Prostate gland (tissue), 2 donors: Measurements from ENCODE around the gene PRM3. TPM values are rescaled to one million over a fixed set of nuclear protein-coding genes. Genes with fewer than 3 reads are reported as not detected.

Source experiments
- DNase-seq: peaks from one replicate; pipeline ENCODE4 v3.0.0-alpha.2; 2019; ENCODE audit warnings: low spot score
- H3K27ac ChIP-seq, 2 donors: fragments of 200-600 bp; sonication (generic); 2 replicates each; pipeline ENCODE4 v1.5.1; 2017 to 2019
- H3K27me3 ChIP-seq: fragments of 200-600 bp; sonication (generic); replicated peaks from 2 replicates; pipeline ENCODE4 v1.5.1; 2019; ENCODE audit not compliant: insufficient read depth
- H3K36me3 ChIP-seq, 2 donors: fragments of 200-600 bp; sonication (generic); 1 replicate in 1 of 2; 2 replicates in 1 of 2; pipeline versions ENCODE4 v1.5.1 to v1.8.1; 2017 to 2019
- H3K4me1 ChIP-seq: fragments of 200-600 bp; sonication (generic); replicated peaks from 2 replicates; pipeline ENCODE4 v1.5.1; 2019
- H3K4me3 ChIP-seq, 2 donors: fragments of 200-600 bp; sonication (generic); 2 replicates each; pipeline ENCODE4 v1.5.1; 2017 to 2019
- H3K9me3 ChIP-seq: fragments of 200-600 bp; sonication (generic); 2 replicates; pipeline ENCODE4 v1.5.1; 2017
- POLR2A ChIP-seq: fragments of 450-650 bp; IDR thresholded peaks from one replicate; pipeline ENCODE4 v1.6.1; 2016; ENCODE audit warnings: antibody characterized with exemption, mild to moderate bottlenecking
- POLR2AphosphoS5 ChIP-seq: sonication (generic); formaldehyde crosslinking; IDR thresholded peaks from one replicate; pipeline ENCODE4 v1.6.1; 2017; ENCODE audit warnings: antibody characterized with exemption
- WGBS: methylation state at CpG from one replicate; pipeline ENCODE4 v1.1.5; 2018; 5-methylcytosine and 5-hydroxymethylcytosine counted together
- intact Hi-C: fragments of 100-400 bp; cut with DNase I; formaldehyde crosslinking; loops from one replicate; pipeline ENCODE4 v1.14.2; 2022
- total RNA-seq, 2 donors: library from RNA; depleted of rRNA; stranded (reverse); fragments of >200 nt; gene quantifications; one replicate each; pipeline ENCODE4 v1.1.0, GENCODE V29; 2016
- TF ChIP-seq, protein P1 (sequence below), 4 experiments: fragments of 200-600 bp in 2 of 4; fragments of 450-650 bp in 2 of 4; sonication (generic) in 2 of 4; IDR thresholded peaks; 1 replicate in 3 of 4; 2 replicates in 1 of 4; pipeline ENCODE4 v1.5.1; 2016 to 2019; ENCODE audit warnings: antibody characterized with exemption in 4 of 4, mild to moderate bottlenecking in 2 of 4, moderate library complexity in 2 of 4

PRM3 gene
- total RNA-seq, 2 donors from 2014 or later, result not detected

DNA sequence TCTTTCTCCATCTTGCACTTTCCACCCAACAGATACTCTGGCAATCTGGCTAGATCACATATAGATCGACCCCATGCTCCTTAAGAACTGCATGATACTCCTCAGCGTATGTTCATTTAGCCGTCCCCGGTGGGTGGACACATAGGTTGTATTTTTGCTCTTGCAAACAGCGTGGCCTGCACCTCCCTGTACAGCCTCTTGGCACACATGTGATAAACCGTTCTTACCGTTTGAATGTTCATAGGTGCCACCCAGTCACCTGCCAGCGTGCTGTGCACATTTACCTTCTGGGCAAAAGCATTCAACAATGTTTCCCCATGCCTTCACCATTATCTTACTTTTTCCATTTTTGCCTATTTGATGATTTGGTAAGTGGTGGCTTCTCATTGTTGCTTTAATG is 10.5 kb downstream of the PRM3 start:
- no peaks in the 10 kb centered on the region for H3K27me3 ChIP-seq
- no peaks in the 10 kb centered on the region for H3K9me3 ChIP-seq
- WGBS, result 75% methylated on average over 8 of the region's 8 CpGs
- H3K4me3 ChIP-seq, result no peak overlapping the region
- no peak for DNase-seq
- no peak for TF ChIP-seq POLR2A
- TF ChIP-seq, protein P1, sequence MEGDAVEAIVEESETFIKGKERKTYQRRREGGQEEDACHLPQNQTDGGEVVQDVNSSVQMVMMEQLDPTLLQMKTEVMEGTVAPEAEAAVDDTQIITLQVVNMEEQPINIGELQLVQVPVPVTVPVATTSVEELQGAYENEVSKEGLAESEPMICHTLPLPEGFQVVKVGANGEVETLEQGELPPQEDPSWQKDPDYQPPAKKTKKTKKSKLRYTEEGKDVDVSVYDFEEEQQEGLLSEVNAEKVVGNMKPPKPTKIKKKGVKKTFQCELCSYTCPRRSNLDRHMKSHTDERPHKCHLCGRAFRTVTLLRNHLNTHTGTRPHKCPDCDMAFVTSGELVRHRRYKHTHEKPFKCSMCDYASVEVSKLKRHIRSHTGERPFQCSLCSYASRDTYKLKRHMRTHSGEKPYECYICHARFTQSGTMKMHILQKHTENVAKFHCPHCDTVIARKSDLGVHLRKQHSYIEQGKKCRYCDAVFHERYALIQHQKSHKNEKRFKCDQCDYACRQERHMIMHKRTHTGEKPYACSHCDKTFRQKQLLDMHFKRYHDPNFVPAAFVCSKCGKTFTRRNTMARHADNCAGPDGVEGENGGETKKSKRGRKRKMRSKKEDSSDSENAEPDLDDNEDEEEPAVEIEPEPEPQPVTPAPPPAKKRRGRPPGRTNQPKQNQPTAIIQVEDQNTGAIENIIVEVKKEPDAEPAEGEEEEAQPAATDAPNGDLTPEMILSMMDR (IDR thresholded peaks at IDR 0.05), result no peak
- no peaks in the 10 kb centered on the region for H3K36me3 ChIP-seq
- no peaks in the 10 kb centered on the region for H3K4me1 ChIP-seq
- intact Hi-C loops, result no loop called here
- no peak overlapping the region for H3K27ac ChIP-seq

DNA sequence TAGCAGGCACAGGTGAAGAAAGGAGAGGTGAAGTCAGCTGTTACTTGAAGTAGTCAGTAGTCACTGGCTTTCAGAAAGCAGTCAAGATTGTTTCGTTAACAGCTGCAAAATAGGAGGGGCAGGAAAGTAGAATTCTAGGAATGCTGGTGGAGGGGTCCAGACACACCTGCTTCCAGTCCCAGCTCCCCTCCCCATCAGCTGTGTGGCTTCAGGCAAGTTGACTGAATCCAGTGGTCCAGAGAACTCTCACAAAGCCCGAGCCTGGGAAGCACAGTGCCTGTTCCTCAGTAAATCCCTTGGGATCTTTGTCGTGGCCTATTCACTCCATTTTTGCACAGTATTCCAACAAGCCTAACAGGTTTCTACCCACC is 12.8 kb downstream of the PRM3 start:
- H3K27ac ChIP-seq, result no peak overlapping the region
- intact Hi-C loops, result no loop called here

DNA sequence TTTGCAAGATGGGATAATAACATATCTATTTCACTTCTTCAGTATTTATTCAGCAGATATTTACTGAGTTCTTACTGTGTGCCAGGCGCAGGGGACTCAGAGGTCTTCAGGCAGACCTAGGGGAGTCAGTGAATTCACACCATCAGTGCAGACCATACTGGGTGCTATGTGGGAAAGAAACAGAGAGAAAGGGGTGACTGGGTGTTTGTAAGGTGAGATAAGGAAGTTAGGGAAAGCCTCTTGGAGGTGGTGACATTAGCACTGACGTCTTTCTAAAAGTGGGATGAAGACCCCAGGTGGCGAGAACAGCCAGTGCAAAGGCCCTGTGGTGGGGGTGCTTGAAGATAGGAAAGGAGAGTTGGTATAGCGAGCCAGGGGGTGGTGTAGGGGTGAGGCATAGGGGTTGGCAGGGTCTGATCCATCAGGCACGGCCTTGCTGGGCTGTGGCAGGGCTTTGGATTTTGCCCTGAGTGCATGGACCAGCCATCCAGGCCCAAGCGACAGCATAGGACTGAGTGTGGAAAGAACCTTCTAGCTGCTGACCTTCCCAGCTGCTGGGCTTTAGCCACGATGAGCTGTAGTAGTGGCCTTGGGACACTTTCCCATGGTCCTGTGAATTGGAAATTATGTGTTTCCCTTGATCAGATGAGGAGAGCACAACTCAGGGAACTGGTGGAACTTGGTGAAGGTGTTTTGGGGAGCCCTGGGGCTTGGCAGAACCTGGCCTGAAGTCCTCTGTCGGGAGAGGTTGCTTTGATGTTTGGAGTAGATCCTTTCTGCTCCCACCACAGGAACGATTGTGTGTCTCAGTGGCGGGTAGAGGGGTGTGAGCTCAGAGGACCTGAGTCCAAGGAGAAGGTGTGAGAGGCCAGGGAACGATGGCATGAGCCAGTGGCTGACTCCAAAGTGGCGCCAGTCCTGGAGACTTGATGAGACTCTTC is 13.5 kb downstream of the PRM3 start:
- TF ChIP-seq POLR2AphosphoS5 (no peak), POLR2A (no peak)
- TF ChIP-seq, protein P1 (IDR thresholded peaks at IDR 0.05), result no peak
- intact Hi-C loops, result loop anchor here (10.0 kb wide), 2 partner anchors 125 to 155 kb away; no protein-coding TSS in a partner anchor
- Histone ChIP-seq H3K27ac (no peak overlapping the region), H3K36me3 (no peaks in the 10 kb centered on the region), H3K4me1 (no peaks in the 10 kb centered on the region), H3K27me3 (no peaks in the 10 kb centered on the region), H3K4me3 (no peak overlapping the region), H3K9me3 (no peaks in the 10 kb centered on the region)
- WGBS, result 90% methylated on average over 12 of the region's 12 CpGs
- no peak for DNase-seq

More for the DNA sequence above, 12.8 kb downstream of the PRM3 start:
- H3K4me3 ChIP-seq, result no peak overlapping the region
- no peaks in the 10 kb centered on the region for H3K36me3 ChIP-seq
- WGBS, result 66% methylated on average over 3 of the region's 3 CpGs
- no peaks in the 10 kb centered on the region for H3K27me3 ChIP-seq
- no peak for DNase-seq
- no peaks in the 10 kb centered on the region for H3K4me1 ChIP-seq
- no peak for TF ChIP-seq POLR2AphosphoS5
- no peak for TF ChIP-seq POLR2A
- TF ChIP-seq, protein P1 (IDR thresholded peaks at IDR 0.05), result no peak
- no peaks in the 10 kb centered on the region for H3K9me3 ChIP-seq

DNA sequence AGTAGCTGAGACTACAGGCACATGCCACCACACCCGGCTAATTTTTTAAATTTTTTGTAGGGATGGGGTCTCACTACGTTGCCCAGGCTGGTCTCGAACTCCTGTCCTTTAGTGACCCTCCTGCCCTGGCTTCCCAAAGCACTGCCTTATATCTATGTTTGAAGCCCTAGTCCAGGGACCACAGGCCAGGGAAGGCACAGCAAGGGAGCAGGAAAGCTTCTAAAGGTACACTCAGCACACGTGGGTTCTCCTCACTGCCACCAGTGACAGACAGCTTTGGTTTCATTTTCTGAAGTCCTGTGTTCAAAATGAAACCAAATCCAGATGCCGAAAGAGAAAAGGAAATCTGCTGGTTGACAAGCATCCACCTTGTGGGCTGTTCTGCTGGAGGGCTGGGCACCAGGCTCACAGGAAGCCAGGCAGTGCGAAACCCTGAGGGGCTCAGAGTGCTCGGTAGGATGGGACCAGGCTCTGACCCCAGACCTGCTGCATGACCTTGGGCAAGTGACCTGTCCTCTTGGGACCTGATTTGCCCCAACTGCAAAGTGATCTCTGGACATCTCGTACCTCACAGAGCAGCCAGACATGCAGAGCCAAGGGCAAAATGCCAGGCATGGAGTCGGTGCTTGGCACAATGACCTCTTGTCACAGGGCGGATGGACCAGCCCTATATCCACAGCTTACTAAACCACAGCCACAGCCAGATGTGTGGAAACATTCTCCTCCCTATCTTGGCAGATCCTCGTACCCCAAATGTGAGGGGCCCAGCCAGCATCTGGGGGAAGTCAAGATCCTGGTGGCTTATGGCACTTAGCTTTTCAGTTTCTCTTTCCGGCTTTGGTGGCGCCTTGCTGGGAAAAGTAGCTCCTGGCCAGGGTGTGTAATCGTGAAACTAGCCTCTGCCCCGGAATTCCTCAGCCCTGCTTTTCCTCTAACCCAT is 14.6 kb downstream of the PRM3 start:
- TF ChIP-seq POLR2A, result no peak
- TF ChIP-seq, protein P1 (IDR thresholded peaks at IDR 0.05), result no peak
- TF ChIP-seq POLR2AphosphoS5, result no peak
- Histone ChIP-seq H3K9me3 (no peaks in the 10 kb centered on the region), H3K27me3 (no peaks in the 10 kb centered on the region), H3K4me3 (no peak overlapping the region), H3K4me1 (no peaks in the 10 kb centered on the region), H3K27ac (no peak overlapping the region), H3K36me3 (no peaks in the 10 kb centered on the region)
- DNase-seq, result no peak
- intact Hi-C loops, result loop anchor here (10.0 kb wide), 2 partner anchors 124 to 154 kb away; no protein-coding TSS in a partner anchor
- WGBS, result 54% methylated on average over 15 of the region's 15 CpGs
